Inferior parietal cortex (tissue), 1 donor: Measurements from ENCODE around the gene ITPKA.

Experiments used
- DNase-seq: peaks from one replicate; pipeline ENCODE4 v3.0.0-alpha.2; 2016; ENCODE audit errors: extremely low spot score

The ITPKA gene

DNA sequence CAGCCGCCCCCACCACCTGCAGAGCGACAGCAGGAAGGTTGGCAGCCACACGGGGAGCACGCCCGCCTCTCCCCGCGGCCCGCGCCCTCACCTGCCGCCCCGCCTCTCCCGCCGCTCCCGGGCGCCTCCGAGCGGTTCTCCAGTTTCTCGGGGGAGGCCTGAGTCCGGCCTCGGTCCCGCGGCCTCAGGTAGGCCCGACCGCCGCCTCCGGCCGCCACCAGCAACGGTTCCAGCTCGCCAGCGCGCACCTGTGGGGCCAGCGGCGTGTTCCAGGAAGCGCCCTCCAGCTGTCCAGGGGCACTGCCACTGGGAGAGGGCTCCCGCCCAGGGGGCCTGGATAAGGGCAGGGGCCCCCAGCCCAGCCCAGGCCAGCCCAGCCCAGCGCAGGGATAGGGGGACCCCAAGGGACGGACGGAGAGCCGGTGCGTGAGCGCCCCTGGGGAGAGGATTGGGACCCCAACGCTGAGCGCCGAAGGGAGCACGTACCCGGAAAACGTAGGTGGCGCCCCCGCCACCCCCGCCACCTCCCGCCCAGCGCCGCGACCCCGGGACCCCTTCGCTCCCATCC, 17.7 kb downstream of the ITPKA start:
- no peak for DNase-seq

DNA sequence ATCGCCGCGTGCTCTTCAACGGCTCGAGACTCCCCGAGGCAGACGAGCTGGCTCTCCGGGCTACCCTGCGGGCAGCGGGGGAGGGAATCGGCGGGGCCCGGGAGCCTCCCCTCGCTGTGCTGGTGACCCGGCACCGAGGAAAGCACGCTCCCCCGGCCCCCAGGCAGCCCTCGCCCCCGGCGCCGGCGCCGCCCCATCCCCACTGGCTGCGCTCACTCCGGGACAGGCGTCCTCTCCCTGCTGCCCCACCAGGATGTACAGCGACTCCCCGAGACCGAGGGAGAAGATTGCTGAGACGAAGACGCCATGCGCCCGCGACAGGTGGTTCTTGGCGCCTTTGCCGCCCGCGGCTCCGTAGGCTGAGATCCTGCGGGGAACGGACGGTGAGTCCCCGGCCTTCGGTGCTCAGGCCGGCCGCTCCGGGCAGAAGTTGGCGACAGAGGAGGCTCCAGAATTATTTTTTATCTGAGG, 18.3 kb downstream of the ITPKA start:
- DNase-seq: no peak

DNA sequence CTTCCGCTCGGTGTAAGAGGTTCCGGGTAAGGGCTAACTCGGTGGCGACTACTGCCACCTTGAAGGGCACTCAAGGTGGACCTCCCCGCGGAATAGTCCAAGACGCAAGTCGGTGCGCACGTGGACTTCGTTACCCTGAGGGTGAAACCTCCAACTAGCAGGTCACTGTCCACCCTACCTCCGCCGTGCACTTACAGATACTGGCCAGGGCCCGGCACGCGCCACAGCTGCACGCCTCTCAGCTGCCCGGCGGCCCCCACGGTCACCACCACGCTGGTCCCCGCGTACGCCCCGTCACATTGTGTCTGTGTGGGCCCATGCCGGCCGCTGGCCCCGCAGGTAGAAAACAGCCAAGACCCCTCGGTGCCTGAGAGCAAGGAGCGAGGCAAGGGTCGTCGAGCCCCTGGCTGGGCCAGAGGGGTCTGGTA, 18.9 kb downstream of the ITPKA start:
- no peak for DNase-seq

DNA sequence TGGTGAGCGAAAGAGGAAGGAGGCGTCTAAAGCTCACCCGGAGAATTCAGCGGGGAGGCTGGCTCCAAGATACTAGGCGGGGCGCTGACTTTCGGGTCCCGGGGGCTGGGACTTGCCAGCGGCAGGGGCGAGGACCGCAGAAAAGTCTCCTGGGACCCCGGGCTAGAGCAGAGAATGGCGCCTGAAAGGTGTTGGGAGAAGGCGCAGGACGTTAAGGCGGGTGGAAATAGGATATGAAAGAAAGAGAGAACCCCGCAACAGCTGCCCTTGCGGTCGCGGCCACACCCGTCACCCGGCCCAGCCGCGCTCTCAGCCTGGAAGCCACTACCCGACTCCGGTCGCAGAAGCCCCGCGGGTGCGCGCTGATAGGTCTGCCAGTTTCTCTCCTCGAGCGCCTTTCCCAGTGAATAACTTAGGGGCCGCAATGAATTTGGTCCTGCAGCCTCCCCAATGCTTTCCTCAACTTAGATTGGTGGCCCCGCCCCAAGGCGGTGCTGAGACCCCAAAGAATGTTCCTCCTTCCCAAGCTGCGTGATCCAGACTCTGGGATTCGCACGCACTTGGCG, 19.3 kb downstream of the ITPKA start:
- no peak for DNase-seq

DNA sequence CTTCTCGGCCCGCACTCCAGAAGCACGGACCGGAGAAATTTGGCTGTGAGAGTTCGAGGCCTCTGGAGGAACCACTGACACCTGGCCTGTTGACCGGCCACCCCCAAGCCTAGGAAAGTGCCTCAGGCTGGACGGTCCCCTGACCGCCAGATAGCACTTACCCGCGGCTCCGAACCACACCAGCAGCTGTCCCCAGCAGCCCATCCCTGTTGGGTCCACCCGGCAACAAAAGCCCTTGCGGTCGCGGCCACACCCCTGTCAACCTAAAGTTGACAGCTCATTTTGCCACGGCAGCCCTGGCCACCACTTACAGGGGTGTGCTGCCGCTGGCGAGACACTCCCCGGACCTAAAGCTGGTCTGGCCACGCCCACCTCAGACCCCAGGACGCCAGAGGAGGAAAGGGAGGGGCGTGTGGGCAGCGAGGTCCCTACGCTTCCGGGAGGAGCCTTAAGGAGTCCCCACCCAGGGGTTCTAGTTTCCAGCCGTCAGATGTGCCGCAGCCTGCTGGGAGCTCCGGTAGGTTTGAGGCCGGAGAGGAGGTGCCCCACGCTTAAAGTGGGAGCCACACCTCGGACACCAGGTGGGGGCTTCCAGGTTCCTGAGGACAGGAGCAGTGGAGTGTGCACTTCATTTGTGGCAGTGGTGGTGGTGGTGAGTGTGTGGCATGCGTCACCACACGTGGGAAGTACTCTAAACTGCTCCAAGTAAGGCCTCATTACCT, 20.0 kb downstream of the ITPKA start, which contains the start of gene LTK:
LTK (minus strand) TSS at position 322 of the 722 bp plus-strand sequence; CDS start at position 204, 118 bp downstream.
- DNase-seq: no peak

DNA sequence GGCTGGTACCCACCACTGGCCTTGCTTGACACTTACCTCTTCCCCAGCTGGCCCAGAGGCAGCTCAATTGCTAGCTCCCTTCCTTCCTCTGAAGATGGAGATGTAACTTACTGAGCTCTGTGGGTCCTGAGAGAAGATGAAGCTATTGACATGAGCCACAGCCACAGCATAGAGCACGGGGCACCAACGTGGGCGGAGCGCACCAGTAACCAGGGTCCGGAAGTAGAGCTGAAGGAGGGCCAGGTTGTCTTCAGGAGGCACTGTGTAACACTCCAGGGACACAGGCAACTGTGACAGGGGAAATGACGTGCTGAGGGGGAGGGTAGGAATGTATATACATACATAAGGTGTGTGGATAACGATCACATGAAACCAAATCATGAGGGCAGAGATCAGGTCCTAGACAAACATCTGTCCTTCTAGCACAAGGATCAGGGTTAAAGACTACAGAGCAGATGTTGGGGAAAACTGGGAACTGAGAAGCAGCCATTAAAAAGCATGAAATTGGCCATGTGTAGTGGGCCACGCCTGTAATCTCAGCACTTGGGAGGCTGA, 24.3 kb downstream of the ITPKA start:
- no peak for DNase-seq

DNA sequence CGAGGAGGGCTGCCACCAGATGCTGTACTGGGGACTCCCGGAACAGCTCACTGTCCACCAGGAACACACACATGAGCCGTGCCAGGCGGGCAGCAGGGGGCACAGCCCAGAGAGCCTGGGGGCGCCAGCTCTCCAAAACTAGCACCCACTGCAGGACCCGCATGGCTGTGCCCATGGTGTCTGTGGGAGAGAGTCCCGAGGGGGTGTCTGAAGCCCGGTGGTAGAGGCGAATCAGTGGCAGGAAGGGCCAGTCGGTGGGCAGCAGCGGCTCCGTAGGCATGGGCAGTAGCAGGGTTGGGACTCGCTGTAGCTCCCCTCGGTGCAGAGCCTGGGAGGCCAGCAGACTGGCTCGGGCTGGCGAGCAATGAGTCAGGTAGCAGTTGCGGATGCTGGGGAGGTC, 27.0 kb downstream of the ITPKA start:
- DNase-seq: no peak

DNA sequence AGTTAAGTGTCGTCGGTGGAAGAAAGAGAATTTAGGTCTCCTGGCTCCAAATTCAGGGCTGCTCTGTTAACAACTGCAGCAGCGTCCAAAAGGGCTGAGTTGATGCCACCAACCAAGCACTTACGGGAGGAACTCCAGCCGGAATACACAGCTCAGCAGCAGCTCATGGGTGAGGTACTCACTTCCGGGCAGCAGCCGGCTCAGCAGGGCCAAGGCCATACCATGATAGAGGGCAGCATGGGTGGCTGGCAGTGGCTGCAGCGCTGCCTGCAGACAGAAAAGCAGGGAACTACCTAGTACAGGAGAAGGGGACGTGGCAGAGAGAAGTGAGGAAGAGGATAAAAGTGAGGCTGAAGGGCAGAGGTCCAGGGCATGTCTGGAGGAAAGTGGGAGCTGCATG, 27.9 kb downstream of the ITPKA start:
- DNase-seq: no peak

DNA sequence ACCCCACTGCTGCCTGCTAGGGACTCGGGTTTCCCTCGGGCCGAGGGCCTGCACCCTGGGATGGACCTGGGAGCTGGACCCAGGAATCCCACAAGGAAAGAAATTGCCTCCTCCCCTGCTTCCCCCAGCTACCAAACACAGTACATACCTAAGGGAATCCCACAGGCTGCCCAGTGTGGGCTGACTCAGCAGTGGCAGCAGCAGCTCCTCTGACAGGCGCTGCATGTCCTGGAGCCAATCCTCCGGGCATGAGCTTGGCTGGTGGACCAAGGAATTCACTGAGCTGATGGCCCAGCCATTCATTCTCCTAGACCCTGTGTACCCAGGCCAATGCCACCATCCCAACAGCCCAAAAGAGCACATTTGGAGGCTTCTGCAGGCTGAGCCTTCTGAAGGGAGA, 29.4 kb downstream of the ITPKA start:
- DNase-seq: no peak

DNA sequence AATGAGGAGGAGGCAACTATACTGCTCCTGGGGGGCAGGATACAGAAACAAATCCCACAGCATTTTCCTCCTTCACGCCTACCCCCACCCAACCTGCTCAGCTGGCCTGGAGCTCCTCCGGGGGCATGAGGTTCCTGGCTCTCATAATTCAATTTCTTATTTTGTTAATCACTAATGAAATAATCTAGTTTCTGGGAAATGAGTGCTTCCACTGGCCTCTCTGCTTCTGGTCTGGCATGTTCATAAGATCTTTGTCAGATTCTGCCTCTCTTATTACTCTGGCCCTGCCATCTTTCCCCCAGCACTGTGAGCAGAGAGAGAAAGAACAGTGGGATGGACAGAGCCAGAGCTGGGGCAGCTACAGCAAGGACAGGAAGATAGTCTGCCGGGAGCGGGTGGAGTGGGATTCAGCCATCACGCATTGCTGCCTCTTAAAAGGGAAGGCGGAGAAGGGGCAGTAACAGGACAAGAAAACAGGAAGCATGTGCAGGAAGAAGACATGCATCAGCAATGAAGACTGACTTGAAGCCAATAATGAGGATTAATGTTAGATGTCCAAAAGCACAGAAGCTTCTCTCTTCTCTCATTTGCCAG, 36.8 kb downstream of the ITPKA start:
- DNase-seq: no peak

DNA sequence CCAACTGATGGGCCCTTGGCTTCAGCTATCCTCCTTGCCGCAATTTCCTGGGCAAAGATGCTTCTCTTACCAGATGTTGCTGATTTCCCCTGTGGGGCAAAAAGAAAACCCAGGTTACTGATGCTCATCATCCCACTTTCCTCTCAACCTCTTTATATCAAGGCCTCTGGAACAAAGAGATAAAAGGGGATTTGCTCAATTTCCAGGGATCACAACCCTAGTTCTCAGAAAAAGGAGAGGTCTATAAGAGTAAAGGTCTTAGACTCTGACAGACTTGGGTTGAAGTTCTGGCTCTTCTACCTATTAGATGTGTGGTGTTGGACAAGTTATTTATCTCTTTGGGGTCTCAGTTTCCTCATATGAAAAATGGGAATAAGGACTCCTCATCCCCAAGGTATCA, 41.9 kb downstream of the ITPKA start:
- DNase-seq: no peak

DNA sequence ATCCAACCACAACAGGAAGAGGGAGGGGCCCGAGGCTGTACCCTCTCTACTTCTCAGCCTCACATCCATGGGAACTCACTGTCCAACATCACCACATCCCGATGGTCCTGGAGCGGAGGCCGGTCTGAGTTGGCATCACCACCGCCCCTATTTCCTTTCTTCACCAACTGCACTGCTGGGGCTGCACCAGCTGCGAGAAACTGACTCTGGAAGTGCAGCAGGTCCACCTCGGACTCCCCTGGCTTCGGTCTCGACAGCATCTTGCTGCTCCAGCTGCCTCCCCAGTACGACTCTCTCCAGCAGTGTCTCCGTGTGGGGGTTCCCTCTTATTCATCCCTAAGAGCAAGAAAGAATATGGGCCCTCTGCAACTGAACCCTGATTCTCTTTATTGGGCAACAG, 43.2 kb downstream of the ITPKA start:
- DNase-seq: no peak

DNA sequence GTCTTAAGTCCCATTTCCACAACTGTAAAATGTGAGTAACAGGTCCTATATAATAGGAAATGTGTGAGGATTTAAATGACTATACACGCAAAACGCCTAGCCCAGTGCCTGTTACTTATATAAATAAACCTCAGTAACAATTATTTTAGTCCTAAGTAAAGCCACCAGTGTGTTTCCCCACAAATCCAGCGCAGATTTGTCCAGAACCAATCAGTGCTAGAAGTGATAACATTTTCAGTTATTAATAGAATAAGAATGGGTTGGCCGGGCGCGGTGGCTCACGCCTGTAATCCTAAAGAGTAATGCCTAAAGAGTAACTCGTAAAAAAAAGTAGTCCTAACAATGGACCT, 49.8 kb downstream of the ITPKA start:
- no peak for DNase-seq

DNA sequence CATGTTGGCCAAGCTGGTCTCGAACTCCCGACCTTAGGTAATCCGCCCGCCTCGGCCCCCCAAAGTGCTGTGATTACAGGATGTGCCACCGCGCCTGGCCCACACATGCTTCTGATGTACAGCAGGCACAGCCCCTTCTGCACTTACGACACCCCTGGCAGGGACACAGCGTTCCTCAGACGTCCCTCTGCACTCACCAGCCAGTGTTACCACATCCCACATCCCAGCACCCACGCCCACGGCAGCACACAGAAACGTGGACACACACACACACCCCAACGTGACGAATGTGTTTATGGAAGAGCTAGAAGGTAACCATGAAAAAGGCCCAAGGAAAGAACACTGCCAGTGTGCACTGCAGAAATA, 51.0 kb downstream of the ITPKA start:
- DNase-seq: peak; percentile 36

DNA sequence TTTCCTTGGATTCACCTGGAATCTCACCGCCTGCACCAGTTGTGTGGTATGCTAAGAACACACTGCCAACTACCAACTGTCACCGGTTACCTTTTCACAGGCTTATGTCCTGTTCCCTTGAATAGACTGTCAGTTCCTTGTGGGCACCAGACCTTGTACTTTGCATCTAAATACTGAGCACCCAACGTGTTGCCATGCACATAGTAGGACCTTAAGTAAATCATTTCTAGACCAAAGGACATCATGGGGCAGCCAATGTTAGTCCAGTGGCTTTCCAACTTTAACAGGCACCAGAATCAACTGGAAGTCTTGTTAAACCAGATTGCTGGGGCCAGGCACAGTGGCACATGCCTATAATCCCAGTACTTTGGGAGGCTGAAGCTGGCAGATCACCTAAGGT, 51.5 kb downstream of the ITPKA start:
- DNase-seq: no peak

DNA sequence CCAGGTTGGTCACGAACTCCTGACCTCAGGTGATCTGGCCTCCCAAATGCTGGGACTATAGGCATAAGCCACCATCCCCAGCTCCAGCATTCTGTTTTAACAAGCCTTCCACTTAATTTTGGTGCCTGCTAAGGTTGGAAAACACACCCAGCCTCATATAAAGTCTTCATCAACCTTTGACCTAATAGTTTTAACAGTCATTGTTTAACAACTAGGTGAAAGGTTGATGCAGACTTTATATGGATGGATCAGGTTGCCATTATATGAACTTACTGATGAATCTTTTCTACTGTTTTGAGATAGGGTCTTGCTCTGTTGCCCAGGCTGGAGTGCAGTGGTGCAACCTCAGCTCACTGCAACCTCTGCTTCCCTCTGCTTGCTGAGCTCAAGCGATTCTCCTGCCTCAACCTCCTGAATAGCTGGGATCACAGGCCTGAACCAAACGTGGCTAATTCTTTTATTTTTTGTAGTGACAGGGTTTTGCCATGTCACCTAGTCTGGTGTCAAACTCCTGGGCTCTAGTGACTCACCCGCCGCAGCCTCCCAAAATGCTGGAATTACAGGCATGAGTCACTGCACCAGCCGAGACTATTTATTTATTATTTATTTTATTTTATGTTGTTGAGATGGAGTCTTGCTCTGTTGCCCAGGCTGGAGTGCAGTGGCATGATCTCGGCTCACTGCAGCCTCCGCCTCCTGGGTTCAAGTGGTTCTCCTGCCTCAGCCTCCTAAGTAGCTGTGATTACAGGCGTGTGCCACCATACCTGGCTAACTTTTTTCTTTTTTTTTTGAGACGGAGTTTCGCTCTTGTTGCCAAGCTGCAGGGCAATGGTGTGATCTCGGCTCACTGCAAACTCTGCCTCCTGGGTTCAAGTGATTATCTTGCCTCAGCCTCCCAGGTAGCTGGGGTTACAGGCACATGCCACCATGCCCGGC, 53.4 kb downstream of the ITPKA start:
- no peak for DNase-seq

DNA sequence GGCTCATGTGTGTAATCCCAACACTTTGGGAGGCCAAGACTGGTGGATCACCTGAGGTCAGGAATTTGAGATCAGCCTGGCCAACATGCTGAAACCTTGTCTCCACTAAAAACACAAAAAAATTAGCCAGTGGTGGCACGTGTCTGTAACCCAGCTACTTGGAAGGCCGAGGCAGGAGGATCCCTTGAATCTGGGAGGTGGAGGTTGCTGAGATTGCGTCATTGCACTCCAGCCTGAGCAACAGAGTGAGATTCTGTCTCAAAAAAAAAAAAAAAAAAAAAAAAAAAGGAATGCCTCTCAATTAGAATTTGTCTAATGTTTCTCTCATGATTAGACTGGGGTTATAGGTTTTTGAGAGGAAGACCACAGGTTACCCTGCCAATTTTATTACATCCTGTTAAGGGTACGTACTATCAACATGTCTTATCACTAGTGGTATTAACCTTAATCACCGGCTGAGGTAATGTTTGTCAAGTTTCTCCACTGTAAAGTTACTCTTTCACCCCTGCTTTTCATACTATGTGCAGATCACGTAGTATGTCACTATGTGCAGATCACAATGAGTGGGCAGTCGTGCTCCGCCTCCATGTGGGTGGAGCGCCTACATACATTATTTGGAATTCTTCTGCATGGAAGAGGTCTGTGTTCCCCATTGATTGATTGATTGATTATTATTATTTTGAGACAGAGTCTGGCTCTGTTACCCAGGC, 56.5 kb downstream of the ITPKA start:
- no peak for DNase-seq
